Jurkat, Clone E6-1 (cell line): ENCODE data around the gene ZNF280C. TPM values are rescaled to one million over a fixed set of nuclear protein-coding genes. Genes with fewer than 3 reads are reported as not detected.
A peak's percentile ranks its signal among the peaks of the same experiment; 100 is the strongest.
"Not testable (repeated sequence)": the region's sequence is repeated elsewhere in the genome, so short reads cannot be mapped to it uniquely, and the experiment has no call there.

Experiments
- DNase-seq: peaks from one replicate; pipeline ENCODE4 v3.0.0-alpha.2; 2011; ENCODE audit warnings: low read depth, low spot score
- H3K4me3 ChIP-seq: 2 replicates; pipeline ENCODE4 v1.5.1; 2011; ENCODE audit warnings: mild to moderate bottlenecking, low read length, control low read depth, moderate library complexity
- polyA plus RNA-seq: library from polyadenylated mRNA; unstranded; fragments of >200 nt; gene quantifications from one replicate; pipeline ENCODE4 v1.2.1, GENCODE V29; 2012; ENCODE audit warnings: missing spikeins; ENCODE audit not compliant: insufficient read length, insufficient read depth

Gene ZNF280C
- 2.9 TPM for polyA plus RNA-seq

GRCh38 chrX:130268449-130269170, at the start of gene ZNF280C:
ZNF280C (minus strand) TSS chrX:130268899; CDS start chrX:130260449, 8,450 bp downstream.
- H3K4me3 ChIP-seq: peak within 1 kb of the TSS; percentile 78
- DNase-seq: peak; percentile 91

GRCh38 chrX:130304587-130305368, 36.1 kb upstream of the ZNF280C start:
- H3K4me3 ChIP-seq: no peak overlapping the region
- DNase-seq: no peak

- no peak overlapping the region for H3K4me3 ChIP-seq
- no peak for DNase-seq
These were observed 33.3 kb upstream of the ZNF280C start for GRCh38 chrX:130301977-130302376.

- H3K4me3 ChIP-seq: no peak overlapping the region
- no peak for DNase-seq
These were observed 32.7 kb upstream of the ZNF280C start for GRCh38 chrX:130301405-130301804.

- no peak overlapping the region for H3K4me3 ChIP-seq
- DNase-seq: no peak
These were observed 31.2 kb upstream of the ZNF280C start for GRCh38 chrX:130300010-130300282.

- no peak overlapping the region for H3K4me3 ChIP-seq
- no peak for DNase-seq
These were observed 30.7 kb upstream of the ZNF280C start for GRCh38 chrX:130299279-130300009.

- DNase-seq: no peak
- H3K4me3 ChIP-seq: no peak overlapping the region
These were observed 28.0 kb upstream of the ZNF280C start for GRCh38 chrX:130296743-130297142.

- no peak overlapping the region for H3K4me3 ChIP-seq
- DNase-seq: no peak
These were observed 27.6 kb upstream of the ZNF280C start for GRCh38 chrX:130296297-130296678.

- DNase-seq: no peak
- H3K4me3 ChIP-seq: no peak overlapping the region
These were observed 27.0 kb upstream of the ZNF280C start for GRCh38 chrX:130295519-130296296.

GRCh38 chrX:130287071-130287770, 18.5 kb upstream of the ZNF280C start:
- H3K4me3 ChIP-seq: no peak overlapping the region

GRCh38 chrX:130285710-130286109, 17.0 kb upstream of the ZNF280C start:
- no peak overlapping the region for H3K4me3 ChIP-seq
- no peak for DNase-seq

More at GRCh38 chrX:130287071-130287770, 18.5 kb upstream of the ZNF280C start:
- no peak for DNase-seq

GRCh38 chrX:130285069-130285620, 16.4 kb upstream of the ZNF280C start:
- no peak overlapping the region for H3K4me3 ChIP-seq
- no peak for DNase-seq

GRCh38 chrX:130282151-130282550, 13.5 kb upstream of the ZNF280C start:
- DNase-seq: no peak
- H3K4me3 ChIP-seq: no peak overlapping the region

GRCh38 chrX:130280901-130281300, 12.2 kb upstream of the ZNF280C start:
- DNase-seq: no peak
- H3K4me3 ChIP-seq: no peak overlapping the region

- not testable (repeated sequence) for DNase-seq, H3K4me3 ChIP-seq
These were observed 3.6 kb upstream of the ZNF280C start for GRCh38 chrX:130272253-130272652.

- not testable (repeated sequence) for DNase-seq, H3K4me3 ChIP-seq
These were observed 692 bp upstream of the ZNF280C start for GRCh38 chrX:130269391-130269790.

GRCh38 chrX:130267956-130268448, 697 bp downstream of the ZNF280C start:
- no peak for DNase-seq
- H3K4me3 ChIP-seq: peak overlapping the region; percentile 78

- no peak for DNase-seq
- no peak overlapping the region for H3K4me3 ChIP-seq
These were observed 4.1 kb downstream of the ZNF280C start for GRCh38 chrX:130264573-130264972.
